ENCODE measurements around the gene SETD6. TPM values are rescaled to one million over a fixed set of nuclear protein-coding genes. Genes with fewer than 3 reads are reported as not detected.
A peak's percentile ranks its signal among the peaks of the same experiment; 100 is the strongest.

Gene SETD6
- total and polyA plus RNA-seq, 2 of the 13 experiments (the other 11 are each of a cell fraction or from before 2014, with no cell fraction given): 24.0 to 25.7 TPM

DNA sequence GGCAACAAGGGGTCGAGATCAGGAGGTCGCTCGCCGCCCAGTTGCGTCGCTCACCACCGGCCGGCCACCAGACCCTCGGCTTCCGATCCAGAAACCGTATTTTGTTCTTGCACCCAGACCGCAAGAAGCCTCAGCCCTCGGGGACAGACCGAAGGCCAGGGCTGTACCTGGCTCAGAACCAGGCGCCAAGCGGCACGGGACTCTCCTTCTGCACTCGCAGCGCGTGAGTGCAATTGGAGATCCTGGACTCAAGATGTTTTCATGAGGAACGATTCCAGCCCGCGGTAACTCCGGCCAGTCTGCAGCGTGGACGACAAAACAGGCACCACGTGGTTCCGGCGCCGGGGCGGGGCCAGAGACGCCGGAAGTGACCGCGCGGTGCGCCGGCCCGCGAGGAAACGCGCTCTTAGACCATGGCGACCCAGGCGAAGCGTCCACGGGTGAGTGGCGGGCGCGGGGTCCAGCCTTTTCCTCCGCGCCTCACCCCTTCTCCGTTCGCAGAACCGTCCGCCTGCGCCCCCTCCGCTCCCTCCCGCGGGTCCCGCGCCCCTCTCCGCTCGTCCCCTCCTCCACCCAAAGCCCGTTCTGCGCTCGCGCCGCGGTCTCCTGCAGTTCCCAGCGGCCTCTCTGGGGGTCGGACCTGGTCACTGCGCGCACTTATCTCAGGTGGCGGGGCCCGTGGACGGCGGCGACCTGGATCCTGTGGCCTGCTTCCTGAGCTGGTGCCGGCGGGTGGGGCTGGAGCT, at the start of gene SETD6 (continued):
- TF ChIP-seq ZNF136 (CRISPR knock-in tag; IDR thresholded peaks at IDR 0.05; ENCODE audit: low read depth): no peak
- TF ChIP-seq NR3C1 (CRISPR knock-in tag; IDR thresholded peaks at IDR 0.05): no peak
- TF ChIP-seq, protein P1, sequence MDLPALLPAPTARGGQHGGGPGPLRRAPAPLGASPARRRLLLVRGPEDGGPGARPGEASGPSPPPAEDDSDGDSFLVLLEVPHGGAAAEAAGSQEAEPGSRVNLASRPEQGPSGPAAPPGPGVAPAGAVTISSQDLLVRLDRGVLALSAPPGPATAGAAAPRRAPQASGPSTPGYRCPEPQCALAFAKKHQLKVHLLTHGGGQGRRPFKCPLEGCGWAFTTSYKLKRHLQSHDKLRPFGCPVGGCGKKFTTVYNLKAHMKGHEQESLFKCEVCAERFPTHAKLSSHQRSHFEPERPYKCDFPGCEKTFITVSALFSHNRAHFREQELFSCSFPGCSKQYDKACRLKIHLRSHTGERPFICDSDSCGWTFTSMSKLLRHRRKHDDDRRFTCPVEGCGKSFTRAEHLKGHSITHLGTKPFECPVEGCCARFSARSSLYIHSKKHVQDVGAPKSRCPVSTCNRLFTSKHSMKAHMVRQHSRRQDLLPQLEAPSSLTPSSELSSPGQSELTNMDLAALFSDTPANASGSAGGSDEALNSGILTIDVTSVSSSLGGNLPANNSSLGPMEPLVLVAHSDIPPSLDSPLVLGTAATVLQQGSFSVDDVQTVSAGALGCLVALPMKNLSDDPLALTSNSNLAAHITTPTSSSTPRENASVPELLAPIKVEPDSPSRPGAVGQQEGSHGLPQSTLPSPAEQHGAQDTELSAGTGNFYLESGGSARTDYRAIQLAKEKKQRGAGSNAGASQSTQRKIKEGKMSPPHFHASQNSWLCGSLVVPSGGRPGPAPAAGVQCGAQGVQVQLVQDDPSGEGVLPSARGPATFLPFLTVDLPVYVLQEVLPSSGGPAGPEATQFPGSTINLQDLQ (CRISPR knock-in tag; IDR thresholded peaks at IDR 0.05): peak; percentile 97
- TF ChIP-seq, protein P2, sequence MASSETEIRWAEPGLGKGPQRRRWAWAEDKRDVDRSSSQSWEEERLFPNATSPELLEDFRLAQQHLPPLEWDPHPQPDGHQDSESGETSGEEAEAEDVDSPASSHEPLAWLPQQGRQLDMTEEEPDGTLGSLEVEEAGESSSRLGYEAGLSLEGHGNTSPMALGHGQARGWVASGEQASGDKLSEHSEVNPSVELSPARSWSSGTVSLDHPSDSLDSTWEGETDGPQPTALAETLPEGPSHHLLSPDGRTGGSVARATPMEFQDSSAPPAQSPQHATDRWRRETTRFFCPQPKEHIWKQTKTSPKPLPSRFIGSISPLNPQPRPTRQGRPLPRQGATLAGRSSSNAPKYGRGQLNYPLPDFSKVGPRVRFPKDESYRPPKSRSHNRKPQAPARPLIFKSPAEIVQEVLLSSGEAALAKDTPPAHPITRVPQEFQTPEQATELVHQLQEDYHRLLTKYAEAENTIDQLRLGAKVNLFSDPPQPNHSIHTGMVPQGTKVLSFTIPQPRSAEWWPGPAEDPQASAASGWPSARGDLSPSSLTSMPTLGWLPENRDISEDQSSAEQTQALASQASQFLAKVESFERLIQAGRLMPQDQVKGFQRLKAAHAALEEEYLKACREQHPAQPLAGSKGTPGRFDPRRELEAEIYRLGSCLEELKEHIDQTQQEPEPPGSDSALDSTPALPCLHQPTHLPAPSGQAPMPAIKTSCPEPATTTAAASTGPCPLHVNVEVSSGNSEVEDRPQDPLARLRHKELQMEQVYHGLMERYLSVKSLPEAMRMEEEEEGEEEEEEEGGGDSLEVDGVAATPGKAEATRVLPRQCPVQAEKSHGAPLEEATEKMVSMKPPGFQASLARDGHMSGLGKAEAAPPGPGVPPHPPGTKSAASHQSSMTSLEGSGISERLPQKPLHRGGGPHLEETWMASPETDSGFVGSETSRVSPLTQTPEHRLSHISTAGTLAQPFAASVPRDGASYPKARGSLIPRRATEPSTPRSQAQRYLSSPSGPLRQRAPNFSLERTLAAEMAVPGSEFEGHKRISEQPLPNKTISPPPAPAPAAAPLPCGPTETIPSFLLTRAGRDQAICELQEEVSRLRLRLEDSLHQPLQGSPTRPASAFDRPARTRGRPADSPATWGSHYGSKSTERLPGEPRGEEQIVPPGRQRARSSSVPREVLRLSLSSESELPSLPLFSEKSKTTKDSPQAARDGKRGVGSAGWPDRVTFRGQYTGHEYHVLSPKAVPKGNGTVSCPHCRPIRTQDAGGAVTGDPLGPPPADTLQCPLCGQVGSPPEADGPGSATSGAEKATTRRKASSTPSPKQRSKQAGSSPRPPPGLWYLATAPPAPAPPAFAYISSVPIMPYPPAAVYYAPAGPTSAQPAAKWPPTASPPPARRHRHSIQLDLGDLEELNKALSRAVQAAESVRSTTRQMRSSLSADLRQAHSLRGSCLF (CRISPR knock-in tag; IDR thresholded peaks at IDR 0.05; ENCODE audit: borderline replicate concordance): peak; percentile 89
- TF ChIP-seq ZNF713 (CRISPR knock-in tag; IDR thresholded peaks at IDR 0.05): no peak
- TF ChIP-seq ZNF589 (CRISPR knock-in tag; conservative IDR thresholded peaks at IDR 0.05): peak; percentile 84
- peak; percentile 92 for TF ChIP-seq ZNF891 (CRISPR knock-in tag; IDR thresholded peaks at IDR 0.05)
- no peak for TF ChIP-seq RCOR2 (CRISPR knock-in tag; IDR thresholded peaks at IDR 0.05)
- TF ChIP-seq ZNF672 (CRISPR knock-in tag; IDR thresholded peaks at IDR 0.05): no peak
- TF ChIP-seq ZNF678 (CRISPR knock-in tag; IDR thresholded peaks at IDR 0.05): peak; percentile 93; the same call in 1 of the 2 replicates
- TF ChIP-seq, protein P3, sequence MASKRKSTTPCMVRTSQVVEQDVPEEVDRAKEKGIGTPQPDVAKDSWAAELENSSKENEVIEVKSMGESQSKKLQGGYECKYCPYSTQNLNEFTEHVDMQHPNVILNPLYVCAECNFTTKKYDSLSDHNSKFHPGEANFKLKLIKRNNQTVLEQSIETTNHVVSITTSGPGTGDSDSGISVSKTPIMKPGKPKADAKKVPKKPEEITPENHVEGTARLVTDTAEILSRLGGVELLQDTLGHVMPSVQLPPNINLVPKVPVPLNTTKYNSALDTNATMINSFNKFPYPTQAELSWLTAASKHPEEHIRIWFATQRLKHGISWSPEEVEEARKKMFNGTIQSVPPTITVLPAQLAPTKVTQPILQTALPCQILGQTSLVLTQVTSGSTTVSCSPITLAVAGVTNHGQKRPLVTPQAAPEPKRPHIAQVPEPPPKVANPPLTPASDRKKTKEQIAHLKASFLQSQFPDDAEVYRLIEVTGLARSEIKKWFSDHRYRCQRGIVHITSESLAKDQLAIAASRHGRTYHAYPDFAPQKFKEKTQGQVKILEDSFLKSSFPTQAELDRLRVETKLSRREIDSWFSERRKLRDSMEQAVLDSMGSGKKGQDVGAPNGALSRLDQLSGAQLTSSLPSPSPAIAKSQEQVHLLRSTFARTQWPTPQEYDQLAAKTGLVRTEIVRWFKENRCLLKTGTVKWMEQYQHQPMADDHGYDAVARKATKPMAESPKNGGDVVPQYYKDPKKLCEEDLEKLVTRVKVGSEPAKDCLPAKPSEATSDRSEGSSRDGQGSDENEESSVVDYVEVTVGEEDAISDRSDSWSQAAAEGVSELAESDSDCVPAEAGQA (IDR thresholded peaks at IDR 0.05; ENCODE audit: low read depth): peak; percentile 66
- TF ChIP-seq, protein P3 (CRISPR knock-in tag; IDR thresholded peaks at IDR 0.05; ENCODE audit: borderline replicate concordance): peak; percentile 97
- TF ChIP-seq SSRP1 (CRISPR knock-in tag; IDR thresholded peaks at IDR 0.05): no peak
- TF ChIP-seq ZMYM2 (CRISPR knock-in tag; IDR thresholded peaks at IDR 0.05): 0 out of 2 replicates have a peak, but pooled peaks have one; percentile 56
- TF ChIP-seq ZFP90 (CRISPR knock-in tag; IDR thresholded peaks at IDR 0.05; ENCODE audit: borderline replicate concordance): peak; percentile 77
- TF ChIP-seq POLR2AphosphoS2 (IDR thresholded peaks at IDR 0.05; ENCODE audit: low read depth, low read length): no peak
- TF ChIP-seq HHEX (CRISPR knock-in tag; IDR thresholded peaks at IDR 0.05): no peak

Measured in HepG2 (cell line).